Thyroid gland (tissue), 4 donors: ENCODE results near the gene GP1BA. TPM values are rescaled to one million over a fixed set of nuclear protein-coding genes. Genes with fewer than 3 reads are reported as not detected.

Experiments
- DNase-seq, 2 donors: peaks; one replicate each; pipeline ENCODE4 v3.0.0-alpha.2; 2019
- H3K27ac ChIP-seq, 3 donors: fragments of 200-600 bp; sonication (generic); 1 replicate in 2 of 3; 2 replicates in 1 of 3; pipeline ENCODE4 v1.5.1; 2016 to 2019; ENCODE audit warnings: mild to moderate bottlenecking in 1 of 3, moderate library complexity in 1 of 3
- H3K27me3 ChIP-seq: fragments of 200-600 bp; sonication (generic); one replicate; pipeline ENCODE4 v1.5.1; 2019
- H3K36me3 ChIP-seq, 2 donors: fragments of 200-600 bp; sonication (generic); one replicate each; pipeline ENCODE4 v1.5.1; 2016 to 2019
- H3K4me1 ChIP-seq, 2 donors: fragments of 200-600 bp; sonication (generic); one replicate each; pipeline ENCODE4 v1.5.1; 2017 to 2019
- H3K4me3 ChIP-seq, 3 donors: fragments of 200-600 bp; sonication (generic); replicated peaks in 1 of 3; 1 replicate in 2 of 3; 2 replicates in 1 of 3; pipeline ENCODE4 v1.5.1; 2016; ENCODE audit warnings: mild to moderate bottlenecking in 1 of 3
- H3K9me3 ChIP-seq: fragments of 200-600 bp; sonication (generic); one replicate; pipeline ENCODE4 v1.5.1; 2017
- CTCF ChIP-seq, 6 experiments: fragments of 200-600 bp in 3 of 6; fragments of 450-650 bp in 3 of 6; sonication (generic) in 3 of 6; IDR thresholded peaks; one replicate each; pipeline ENCODE4 v1.5.1; 2016 to 2019; ENCODE audit warnings: antibody characterized with exemption in 6 of 6, mild to moderate bottlenecking in 2 of 6, inconsistent platforms in 1 of 6, moderate library complexity in 1 of 6
- POLR2A ChIP-seq, 2 donors: fragments of 450-650 bp; IDR thresholded peaks; one replicate each; pipeline ENCODE4 v1.6.1; 2017; ENCODE audit warnings: antibody characterized with exemption in 2 of 2, mild to moderate bottlenecking in 2 of 2, moderate library complexity in 1 of 2
- WGBS, 2 donors: methylation state at CpG; one replicate each; pipeline ENCODE4 v1.1.5; 2017; 5-methylcytosine and 5-hydroxymethylcytosine counted together
- intact Hi-C: fragments of 100-400 bp; cut with DNase I; formaldehyde crosslinking; loops from one replicate; pipeline ENCODE4 v1.15.1; 2023
- total RNA-seq, 4 donors: library from RNA; depleted of rRNA; stranded (reverse); fragments of >200 nt; gene quantifications; one replicate each; pipeline ENCODE4 v1.2.3, GENCODE V29; 2016

Gene GP1BA
- total RNA-seq, 4 donors from 2014 or later = not detected

GRCh38 chr17:4940555-4941318, 8.7 kb downstream of the GP1BA start:
- peak overlapping the region; percentile 34 to 89 (median 69) for H3K4me3 ChIP-seq
- DNase-seq = peak; percentile 84 to 86
- no peaks in the 10 kb centered on the region for H3K9me3 ChIP-seq
- WGBS, 2 donors = 2% methylated on average over 18 to 29 of the region's 29 CpGs
- intact Hi-C loops = no loop called here
- H3K27ac ChIP-seq = peak overlapping the region; percentile 91 to 97 (median 95)
- peaks cover 16 to 20% of the 10 kb centered on the region in 2 donors for H3K36me3 ChIP-seq
- no peaks in the 10 kb centered on the region for H3K27me3 ChIP-seq
- TF ChIP-seq CTCF (IDR thresholded peaks at IDR 0.05) (no peak), POLR2A (IDR thresholded peaks at IDR 0.05) (no peak)
- peaks cover 17 to 35% of the 10 kb centered on the region in 2 donors for H3K4me1 ChIP-seq

- H3K27ac ChIP-seq = peak overlapping the region in 1 of 3 donors; percentile 95
- H3K27me3 ChIP-seq = no peaks in the 10 kb centered on the region
- intact Hi-C loops = no loop called here
- H3K4me1 ChIP-seq = peaks cover 17 to 40% of the 10 kb centered on the region in 2 donors
- no peaks in the 10 kb centered on the region for H3K9me3 ChIP-seq
- TF ChIP-seq POLR2A (IDR thresholded peaks at IDR 0.05) (no peak), CTCF (IDR thresholded peaks at IDR 0.05) (no peak)
- H3K36me3 ChIP-seq = peaks cover 16 to 22% of the 10 kb centered on the region in 2 donors
- peak overlapping the region in 1 of 3 donors; percentile 89 for H3K4me3 ChIP-seq
- DNase-seq = no peak
- WGBS, 2 donors = 48 to 54% methylated on average over 4 of the region's 4 CpGs
Observed at GRCh38 chr17:4941319-4941610, 9.2 kb downstream of the GP1BA start.

DNA sequence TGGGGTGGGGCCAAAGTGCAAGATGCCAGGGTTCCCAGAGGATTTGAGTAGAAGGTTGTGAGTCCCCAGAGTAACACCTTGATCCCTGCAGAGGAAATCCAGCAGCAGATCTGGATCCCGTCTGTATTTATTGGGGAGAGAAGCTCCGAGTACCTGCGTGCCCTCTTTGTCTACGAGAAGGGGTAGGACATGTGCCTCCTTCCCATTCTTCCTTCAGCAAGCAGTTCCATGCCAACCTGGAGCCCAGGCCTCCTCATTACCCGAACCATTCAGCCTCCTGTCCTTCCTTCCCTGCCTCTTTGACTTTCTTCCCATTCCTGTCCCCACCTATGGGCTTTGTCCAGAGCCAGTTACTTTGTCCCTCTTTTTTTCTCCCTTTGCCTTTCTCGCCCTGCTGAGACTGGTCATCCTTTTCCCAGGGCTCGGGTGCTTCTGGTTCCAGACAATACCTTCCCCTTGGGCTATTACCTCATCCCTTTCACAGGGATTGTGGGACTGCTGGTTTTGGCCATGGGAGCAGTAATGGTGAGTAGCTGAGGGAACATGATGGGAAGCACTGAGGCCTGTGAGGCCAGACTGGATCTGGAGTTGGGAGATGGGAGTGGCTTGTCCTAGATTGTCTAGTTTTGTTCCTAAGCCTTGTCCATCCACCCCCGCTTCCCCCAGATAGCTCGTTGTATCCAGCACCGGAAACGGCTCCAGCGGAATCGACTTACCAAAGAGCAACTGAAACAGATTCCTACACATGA, 10.9 kb downstream of the GP1BA start:
- Histone ChIP-seq H3K36me3 (peaks cover 9 to 10% of the 10 kb centered on the region in 2 donors), H3K9me3 (no peaks in the 10 kb centered on the region), H3K4me3 (no peak overlapping the region), H3K27me3 (no peaks in the 10 kb centered on the region), H3K27ac (no peak overlapping the region), H3K4me1 (peaks cover 24 to 46% of the 10 kb centered on the region in 2 donors)
- 83 to 86% methylated on average over 13 of the region's 13 CpGs for WGBS, 2 donors
- intact Hi-C loops = no loop called here
- DNase-seq = no peak
- TF ChIP-seq POLR2A (IDR thresholded peaks at IDR 0.05) = no peak
- TF ChIP-seq CTCF (IDR thresholded peaks at IDR 0.05) = no peak

DNA sequence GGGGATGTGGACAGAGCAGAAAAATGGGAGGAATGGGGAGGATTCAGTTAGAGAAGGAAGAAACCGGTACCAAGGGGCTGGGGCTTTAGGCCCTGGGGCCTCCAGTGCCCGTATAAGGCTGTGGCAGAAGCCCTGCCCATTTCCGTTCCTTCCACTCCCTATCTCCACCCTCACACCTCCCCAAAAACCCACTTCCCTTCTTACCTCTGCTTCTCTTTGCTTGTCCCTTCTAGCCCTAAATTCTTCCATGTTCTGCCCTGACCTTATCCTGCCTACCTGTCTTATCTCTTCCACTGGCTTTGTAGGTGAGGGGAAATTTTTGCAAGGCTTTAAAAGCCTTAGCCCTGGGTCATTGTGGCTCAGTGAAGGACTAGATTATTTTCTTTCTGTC, 12.1 kb downstream of the GP1BA start:
- no peak for DNase-seq
- Histone ChIP-seq H3K4me1 (peaks cover 16 to 34% of the 10 kb centered on the region in 2 donors), H3K27ac (no peak overlapping the region), H3K27me3 (no peaks in the 10 kb centered on the region), H3K4me3 (no peak overlapping the region), H3K9me3 (no peaks in the 10 kb centered on the region), H3K36me3 (peaks cover 7% of the 10 kb centered on the region in 2 donors)
- intact Hi-C loops = no loop called here
- TF ChIP-seq POLR2A (IDR thresholded peaks at IDR 0.05) (no peak), CTCF (IDR thresholded peaks at IDR 0.05) (no peak)
- WGBS, 2 donors = 58 to 67% methylated on average over 3 of the region's 3 CpGs
